ENCODE results near the gene LINC00305. TPM values are rescaled to one million over a fixed set of nuclear protein-coding genes. Genes with fewer than 3 reads are reported as not detected.

Gene LINC00305
- total RNA-seq, 6 experiments from 2014 or later: not detected

DNA sequence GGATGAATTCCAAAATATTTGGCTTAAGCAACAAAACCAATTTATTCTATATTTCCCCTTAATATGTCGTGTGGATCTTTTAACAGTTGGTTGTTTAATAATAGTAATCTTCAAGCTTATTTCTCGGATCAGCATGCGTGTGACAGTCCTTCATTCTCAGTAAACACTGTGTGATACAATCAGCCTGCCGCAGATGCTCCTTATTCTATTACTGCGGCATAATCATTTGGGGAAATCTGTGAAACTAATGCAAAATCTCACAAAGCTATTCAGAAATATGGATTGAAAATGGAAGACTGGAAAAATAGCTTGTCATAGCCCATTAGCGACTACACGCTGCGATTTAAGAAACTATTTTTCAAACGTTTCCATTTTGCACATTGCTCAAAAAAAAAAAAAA, 36.9 kb downstream of the LINC00305 start:
- no peaks in the 10 kb centered on the region for H3K27me3 ChIP-seq
- ATAC-seq (no peak), DNase-seq (no peak)
- H3K9me3 ChIP-seq: no peaks in the 10 kb centered on the region
- no peak overlapping the region for H3K27ac ChIP-seq
- H3K4me3 ChIP-seq: no peak overlapping the region
- H3K36me3 ChIP-seq: no peaks in the 10 kb centered on the region
- no peaks in the 10 kb centered on the region for H3K4me1 ChIP-seq
- 62% methylated on average over 9 of the region's 9 CpGs for WGBS (ENCODE audit: insufficient coverage, low coverage, low lambda C conversion rate, missing lambda C conversion rate)
- intact Hi-C loops (cut with DNase I): no loop called here
- no peak for TF ChIP-seq POLR2A (IDR thresholded peaks at IDR 0.05)
- TF ChIP-seq, protein P1, sequence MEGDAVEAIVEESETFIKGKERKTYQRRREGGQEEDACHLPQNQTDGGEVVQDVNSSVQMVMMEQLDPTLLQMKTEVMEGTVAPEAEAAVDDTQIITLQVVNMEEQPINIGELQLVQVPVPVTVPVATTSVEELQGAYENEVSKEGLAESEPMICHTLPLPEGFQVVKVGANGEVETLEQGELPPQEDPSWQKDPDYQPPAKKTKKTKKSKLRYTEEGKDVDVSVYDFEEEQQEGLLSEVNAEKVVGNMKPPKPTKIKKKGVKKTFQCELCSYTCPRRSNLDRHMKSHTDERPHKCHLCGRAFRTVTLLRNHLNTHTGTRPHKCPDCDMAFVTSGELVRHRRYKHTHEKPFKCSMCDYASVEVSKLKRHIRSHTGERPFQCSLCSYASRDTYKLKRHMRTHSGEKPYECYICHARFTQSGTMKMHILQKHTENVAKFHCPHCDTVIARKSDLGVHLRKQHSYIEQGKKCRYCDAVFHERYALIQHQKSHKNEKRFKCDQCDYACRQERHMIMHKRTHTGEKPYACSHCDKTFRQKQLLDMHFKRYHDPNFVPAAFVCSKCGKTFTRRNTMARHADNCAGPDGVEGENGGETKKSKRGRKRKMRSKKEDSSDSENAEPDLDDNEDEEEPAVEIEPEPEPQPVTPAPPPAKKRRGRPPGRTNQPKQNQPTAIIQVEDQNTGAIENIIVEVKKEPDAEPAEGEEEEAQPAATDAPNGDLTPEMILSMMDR (IDR thresholded peaks at IDR 0.05): no peak

DNA sequence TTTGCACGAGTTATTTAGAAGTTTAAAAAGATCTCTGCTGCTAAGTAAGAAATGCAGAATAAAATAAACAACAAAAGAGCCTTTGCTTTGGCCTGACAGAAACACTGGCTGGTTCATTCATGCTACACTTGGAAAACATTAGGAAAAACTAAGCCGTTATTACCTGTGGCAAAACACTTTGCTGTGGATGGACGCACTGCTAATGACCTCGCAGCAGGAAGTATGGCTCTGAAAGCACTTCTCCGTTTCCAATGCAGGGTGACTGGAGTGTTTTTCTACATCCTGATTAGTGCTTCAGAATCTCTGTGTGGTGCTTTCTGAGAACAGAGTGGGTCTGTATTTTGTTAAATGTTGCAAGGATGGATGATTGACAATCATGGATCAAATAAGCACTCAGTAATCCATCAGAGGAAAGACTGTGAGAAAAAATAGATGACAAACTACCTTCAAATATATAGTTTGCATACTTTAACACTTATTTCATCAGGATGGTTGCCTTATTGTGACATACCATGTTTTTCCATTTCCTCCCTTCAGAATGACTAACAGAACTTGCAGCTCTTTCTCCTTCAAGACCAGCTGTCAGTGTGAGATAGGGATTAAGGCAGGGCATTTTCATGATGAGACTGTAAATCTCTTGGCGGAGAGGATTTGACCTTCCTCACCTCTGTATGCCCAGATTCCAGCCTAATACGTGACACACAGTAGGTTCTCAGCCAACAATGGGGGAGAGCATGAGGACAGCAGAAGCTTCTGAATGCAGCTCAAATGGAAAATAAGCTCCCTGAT, 38.0 kb downstream of the LINC00305 start:
- no peaks in the 10 kb centered on the region for H3K27me3 ChIP-seq
- no peak for ATAC-seq
- intact Hi-C loops (cut with DNase I): no loop called here

DNA sequence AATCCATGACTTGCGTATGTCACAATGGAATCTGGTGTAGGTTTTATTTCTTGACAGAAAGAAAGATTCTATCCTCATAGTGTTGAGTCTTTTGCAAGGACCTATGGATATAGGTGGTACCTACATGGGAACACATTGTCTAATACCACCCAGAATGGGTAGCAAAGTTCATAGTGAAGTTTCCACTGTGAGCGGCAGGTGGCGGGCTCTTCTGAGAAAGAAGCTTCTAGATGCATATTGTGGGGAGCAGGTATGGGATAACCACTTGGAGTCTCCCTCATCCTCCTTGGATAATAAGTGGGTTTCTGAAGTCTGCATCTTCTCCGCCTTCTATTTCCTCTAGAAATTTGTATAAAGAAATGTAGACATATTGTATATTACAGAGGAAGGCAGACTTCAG, 44.9 kb downstream of the LINC00305 start:
- intact Hi-C loops (cut with DNase I): no loop called here
- Histone ChIP-seq H3K36me3 (no peaks in the 10 kb centered on the region), H3K4me1 (no peaks in the 10 kb centered on the region), H3K27ac (no peak overlapping the region), H3K4me3 (no peak overlapping the region), H3K27me3 (no peaks in the 10 kb centered on the region), H3K9me3 (no peaks in the 10 kb centered on the region)
- ATAC-seq: no peak
- DNase-seq: no peak
- no peak for TF ChIP-seq POLR2A (IDR thresholded peaks at IDR 0.05)
- TF ChIP-seq, protein P1 (IDR thresholded peaks at IDR 0.05): peak in 1 of 4 donors; percentile 13
- 78% methylated on average over 4 of the region's 4 CpGs for WGBS (ENCODE audit: insufficient coverage, low coverage, low lambda C conversion rate, missing lambda C conversion rate)

More for the DNA sequence above, 38.0 kb downstream of the LINC00305 start:
- Histone ChIP-seq H3K27ac (no peak overlapping the region), H3K9me3 (no peaks in the 10 kb centered on the region), H3K4me1 (no peaks in the 10 kb centered on the region), H3K36me3 (no peaks in the 10 kb centered on the region), H3K4me3 (no peak overlapping the region)
- WGBS (ENCODE audit: insufficient coverage, low coverage, low lambda C conversion rate, missing lambda C conversion rate): 44% methylated on average over 7 of the region's 7 CpGs
- no peak for DNase-seq
- TF ChIP-seq, protein P1 (IDR thresholded peaks at IDR 0.05): no peak
- TF ChIP-seq POLR2A (IDR thresholded peaks at IDR 0.05): no peak

DNA sequence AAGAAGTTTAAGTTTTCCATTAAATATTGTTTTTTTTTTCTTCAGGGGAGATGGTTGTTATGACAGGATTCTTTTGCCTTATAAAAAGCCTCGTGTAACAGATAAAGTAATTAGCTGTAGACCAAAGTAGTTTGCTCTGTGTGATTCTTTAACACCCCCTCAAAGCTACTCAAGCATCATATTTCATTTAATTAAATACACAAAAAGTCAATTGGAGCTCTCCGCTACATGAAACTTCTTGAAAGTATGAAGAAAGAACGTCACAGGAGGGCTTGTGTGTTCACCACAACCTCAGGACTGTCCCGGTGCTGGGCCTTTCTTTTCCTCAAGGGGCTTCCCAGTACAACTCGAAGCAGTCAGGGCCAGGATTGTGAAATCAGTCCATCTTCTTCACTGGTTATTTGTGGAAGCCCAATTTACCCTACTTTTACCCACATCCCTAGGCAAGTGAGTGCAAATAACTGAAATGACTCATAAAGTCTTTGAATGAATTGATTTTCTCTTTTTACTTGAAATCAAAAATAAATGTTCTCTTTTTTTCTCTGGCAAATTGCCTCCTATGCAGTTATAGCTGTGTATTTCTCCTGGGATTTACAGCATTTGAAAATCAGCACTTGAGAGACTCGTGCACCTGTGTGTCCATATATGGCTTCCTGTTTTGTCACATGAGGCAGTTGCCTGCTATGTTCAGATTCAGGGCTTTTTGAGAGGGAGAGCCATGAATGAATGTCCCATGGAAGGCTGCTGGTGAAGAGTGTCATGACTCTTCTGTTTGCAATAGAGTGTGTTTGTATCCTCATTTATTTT, 48.6 kb downstream of the LINC00305 start:
- Histone ChIP-seq H3K9me3 (no peaks in the 10 kb centered on the region), H3K4me3 (no peak overlapping the region), H3K27me3 (no peaks in the 10 kb centered on the region), H3K36me3 (no peaks in the 10 kb centered on the region), H3K4me1 (no peaks in the 10 kb centered on the region), H3K27ac (no peak overlapping the region)
- TF ChIP-seq, protein P1 (IDR thresholded peaks at IDR 0.05): no peak
- no peak for TF ChIP-seq POLR2A (IDR thresholded peaks at IDR 0.05)
- no peak for ATAC-seq
- intact Hi-C loops (cut with DNase I): no loop called here
- no peak for DNase-seq
- WGBS (ENCODE audit: insufficient coverage, low coverage, low lambda C conversion rate, missing lambda C conversion rate): 52% methylated on average over 6 of the region's 6 CpGs

Data from right lobe of liver (tissue), 6 donors.